SJSA1 (cell line): ENCODE measurements around the gene ACACA. TPM values are rescaled to one million over a fixed set of nuclear protein-coding genes. Genes with fewer than 3 reads are reported as not detected.
"Not testable (repeated sequence)": the region's sequence is repeated elsewhere in the genome, so short reads cannot be mapped to it uniquely, and the experiment has no call there.

ENCODE experiments used
- DNase-seq, 2 experiments: peaks; one replicate each; pipeline ENCODE4 v3.0.0-alpha.2; 2015 to 2020; ENCODE audit warnings: low spot score in 2 of 2, low read depth in 1 of 2
- H3K27ac ChIP-seq: fragments of 250-450 bp; sonication (Bioruptor Pico); 2 replicates; pipeline ENCODE4 v1.5.1; 2020; ENCODE audit warnings: mild to moderate bottlenecking, moderate library complexity
- H3K27me3 ChIP-seq: fragments of 250-450 bp; sonication (Bioruptor Pico); replicated peaks from 2 replicates; pipeline ENCODE4 v1.5.1; 2020; ENCODE audit warnings: mild to moderate bottlenecking, moderate library complexity
- H3K36me3 ChIP-seq: fragments of 250-450 bp; sonication (Bioruptor Pico); 2 replicates; pipeline ENCODE4 v1.5.1; 2020; ENCODE audit warnings: mild to moderate bottlenecking
- H3K4me1 ChIP-seq: fragments of 250-450 bp; sonication (Bioruptor Pico); replicated peaks from 2 replicates; pipeline ENCODE4 v1.6.1; 2021; ENCODE audit warnings: mild to moderate bottlenecking
- H3K4me3 ChIP-seq: fragments of 250-450 bp; sonication (Bioruptor Pico); 2 replicates; pipeline ENCODE4 v1.5.1; 2020; ENCODE audit warnings: mild to moderate bottlenecking
- H3K9me3 ChIP-seq: fragments of 250-450 bp; sonication (Bioruptor Pico); replicated peaks from 2 replicates; pipeline ENCODE4 v1.5.1; 2020; ENCODE audit warnings: mild to moderate bottlenecking
- total RNA-seq: library from RNA; depleted of rRNA; stranded (reverse); fragments of >200 nt; shearing (Covaris generic); gene quantifications from 2 replicates; pipeline ENCODE4 v1.2.3, GENCODE V29; 2014

The ACACA gene
- total RNA-seq, 1 experiment from 2014 or later, result 23.4 TPM

DNA sequence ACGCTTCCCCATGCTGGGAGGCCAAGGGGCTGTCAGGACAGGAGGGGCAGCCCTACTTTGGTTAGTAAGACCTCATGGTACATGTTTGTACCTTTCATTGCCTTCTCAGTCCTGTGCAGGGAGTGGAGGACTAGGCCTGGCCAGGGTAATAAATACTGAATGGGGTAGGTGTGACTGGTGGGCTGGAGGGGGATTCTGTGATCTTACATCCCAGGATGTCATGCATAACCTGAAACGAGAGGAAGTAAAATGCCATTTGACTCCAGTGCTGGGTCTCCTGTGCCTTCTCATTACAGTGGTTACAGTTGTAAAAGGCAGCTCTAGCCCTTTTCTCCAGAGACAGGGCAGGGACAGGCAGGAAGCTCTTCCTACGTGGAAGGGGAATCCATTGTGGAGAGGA is 319.7 kb downstream of the ACACA start:
- no peak overlapping the region for H3K27ac ChIP-seq
- no peak overlapping the region for H3K4me3 ChIP-seq
- H3K36me3 ChIP-seq, result peaks cover 19% of the 10 kb centered on the region
- H3K4me1 ChIP-seq, result no peaks in the 10 kb centered on the region
- no peaks in the 10 kb centered on the region for H3K27me3 ChIP-seq
- no peaks in the 10 kb centered on the region for H3K9me3 ChIP-seq
- DNase-seq, result no peak

GRCh38 chr17:37086334-37086733 is 320.3 kb downstream of the ACACA start:
- Histone ChIP-seq H3K27ac (no peak overlapping the region), H3K4me1 (no peaks in the 10 kb centered on the region), H3K27me3 (no peaks in the 10 kb centered on the region), H3K9me3 (no peaks in the 10 kb centered on the region), H3K4me3 (no peak overlapping the region), H3K36me3 (peaks cover 19% of the 10 kb centered on the region)
- no peak for DNase-seq

GRCh38 chr17:37084372-37084771 is 322.3 kb downstream of the ACACA start:
- Histone ChIP-seq H3K36me3 (peaks cover 16% of the 10 kb centered on the region), H3K27me3 (no peaks in the 10 kb centered on the region), H3K9me3 (no peaks in the 10 kb centered on the region), H3K27ac (no peak overlapping the region), H3K4me3 (no peak overlapping the region), H3K4me1 (no peaks in the 10 kb centered on the region)
- DNase-seq, result no peak

DNA sequence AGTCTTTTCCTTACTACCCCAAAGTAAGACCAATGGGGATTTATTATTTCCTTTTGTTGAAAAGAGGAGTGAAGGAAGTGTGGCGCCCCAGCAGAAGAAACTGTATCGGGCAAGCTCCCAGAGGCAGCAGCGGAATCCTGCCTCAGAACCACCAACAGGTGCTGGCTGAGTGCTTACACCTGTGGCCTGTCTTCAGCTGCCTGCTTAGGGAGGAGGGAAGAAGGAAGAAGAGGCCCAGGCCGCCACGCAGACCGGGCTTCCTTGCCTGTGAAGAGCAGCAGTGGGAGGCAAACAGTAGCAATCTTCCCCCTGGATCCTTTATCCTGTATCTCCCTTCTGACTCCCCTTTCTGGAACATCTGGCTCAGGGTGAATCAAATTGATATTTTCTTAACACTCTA is 323.2 kb downstream of the ACACA start:
- Histone ChIP-seq H3K4me3 (no peak overlapping the region), H3K9me3 (no peaks in the 10 kb centered on the region), H3K27me3 (no peaks in the 10 kb centered on the region), H3K36me3 (peaks cover 16% of the 10 kb centered on the region), H3K27ac (no peak overlapping the region), H3K4me1 (no peaks in the 10 kb centered on the region)
- DNase-seq, result no peak

- Histone ChIP-seq H3K27me3 (no peaks in the 10 kb centered on the region), H3K4me3 (no peak overlapping the region), H3K4me1 (no peaks in the 10 kb centered on the region), H3K9me3 (no peaks in the 10 kb centered on the region), H3K36me3 (peaks cover 16% of the 10 kb centered on the region), H3K27ac (no peak overlapping the region)
- no peak for DNase-seq
Measured at GRCh38 chr17:37082985-37083384, 323.7 kb downstream of the ACACA start.

DNA sequence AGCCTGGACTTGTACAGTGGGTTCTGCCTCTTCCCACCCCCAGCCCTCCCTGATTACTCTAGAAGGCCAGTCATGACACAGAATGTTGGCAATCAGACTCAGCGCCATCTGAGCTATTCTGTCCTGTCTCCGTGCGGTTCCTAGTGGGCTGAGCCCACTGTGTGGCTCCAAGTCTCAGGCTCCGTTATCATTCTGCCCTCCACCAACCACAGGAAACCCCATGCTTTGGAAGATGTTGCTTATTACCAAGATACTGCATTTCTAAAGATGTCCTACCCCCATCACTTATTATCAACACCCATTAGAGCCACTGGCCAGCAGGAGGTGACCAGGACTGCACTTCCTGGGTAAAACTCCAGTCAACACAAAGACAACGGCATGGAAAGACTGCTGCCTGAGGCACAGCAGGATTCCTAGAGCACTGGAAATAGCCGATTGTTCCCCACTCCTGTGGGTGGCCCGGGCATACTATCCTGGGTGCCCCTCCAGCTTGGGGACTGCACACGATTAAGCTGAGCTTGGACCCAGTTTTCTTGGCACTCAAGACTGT is 324.2 kb downstream of the ACACA start:
- no peak overlapping the region for H3K4me3 ChIP-seq
- H3K9me3 ChIP-seq, result no peaks in the 10 kb centered on the region
- H3K27ac ChIP-seq, result no peak overlapping the region

GRCh38 chr17:37081287-37081686 is 325.3 kb downstream of the ACACA start:
- Histone ChIP-seq H3K36me3 (peaks cover 11% of the 10 kb centered on the region; the same call in 1 of the 2 replicates), H3K27ac (no peak overlapping the region), H3K27me3 (no peaks in the 10 kb centered on the region), H3K9me3 (no peaks in the 10 kb centered on the region), H3K4me1 (no peaks in the 10 kb centered on the region), H3K4me3 (no peak overlapping the region)
- DNase-seq, result no peak

More for the DNA sequence above, 324.2 kb downstream of the ACACA start:
- Histone ChIP-seq H3K4me1 (no peaks in the 10 kb centered on the region), H3K36me3 (peaks cover 16% of the 10 kb centered on the region), H3K27me3 (no peaks in the 10 kb centered on the region)
- DNase-seq, result no peak

GRCh38 chr17:37079735-37080134 is 326.9 kb downstream of the ACACA start:
- no peaks in the 10 kb centered on the region for H3K27me3 ChIP-seq
- no peak overlapping the region for H3K27ac ChIP-seq
- H3K4me1 ChIP-seq, result no peaks in the 10 kb centered on the region
- no peaks in the 10 kb centered on the region for H3K9me3 ChIP-seq
- H3K4me3 ChIP-seq, result no peak overlapping the region
- H3K36me3 ChIP-seq, result 0 out of 2 replicates have a peak, but pooled peaks cover under 1% of the 10 kb centered on the region
- no peak for DNase-seq

GRCh38 chr17:37079065-37079708 is 327.4 kb downstream of the ACACA start:
- Histone ChIP-seq H3K4me1 (no peaks in the 10 kb centered on the region), H3K27ac (no peak overlapping the region), H3K27me3 (no peaks in the 10 kb centered on the region), H3K9me3 (no peaks in the 10 kb centered on the region), H3K4me3 (no peak overlapping the region), H3K36me3 (no peaks in the 10 kb centered on the region)
- DNase-seq, result no peak

DNA sequence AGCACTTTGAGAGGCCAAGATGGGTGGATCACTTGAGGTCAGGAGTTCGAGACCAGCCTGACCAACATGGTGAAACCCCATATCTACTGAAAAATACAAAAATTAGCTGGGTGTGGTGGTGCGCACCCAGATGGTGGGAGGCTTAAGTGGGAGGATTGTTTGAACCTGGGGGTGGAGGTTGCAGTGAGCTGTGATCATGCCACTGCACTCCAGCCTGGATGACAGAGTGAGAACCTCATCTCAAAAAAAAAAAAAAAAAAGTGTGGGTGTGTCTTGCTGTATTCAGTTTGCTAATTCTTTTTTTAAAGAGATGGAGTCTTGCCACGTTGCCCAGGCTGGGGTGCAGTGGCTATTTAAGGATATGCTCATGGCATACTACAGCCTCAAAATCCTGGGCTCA is 333.2 kb downstream of the ACACA start:
- H3K4me1 ChIP-seq, H3K27ac ChIP-seq, H3K27me3 ChIP-seq, H3K4me3 ChIP-seq, DNase-seq, H3K36me3 ChIP-seq, H3K9me3 ChIP-seq: not testable (repeated sequence)

DNA sequence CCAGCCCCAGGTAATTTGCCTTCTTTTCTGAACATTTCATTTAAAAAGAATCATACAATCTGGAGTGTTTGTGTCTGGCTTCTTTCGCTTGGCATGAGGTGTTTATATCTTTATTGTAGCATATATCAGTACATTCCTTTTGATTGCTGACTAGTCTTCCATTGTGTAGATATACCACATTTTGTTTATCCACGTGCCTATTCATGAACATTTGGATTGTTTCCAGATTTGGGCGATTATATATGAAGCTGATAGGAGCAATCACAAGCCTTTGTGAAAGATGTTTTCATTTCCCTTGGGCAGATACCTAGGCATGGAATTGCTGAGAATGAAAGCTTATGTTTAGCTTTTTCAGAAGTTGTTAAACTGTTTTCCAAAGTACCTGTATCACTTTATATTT is 337.5 kb downstream of the ACACA start:
- H3K36me3 ChIP-seq, result no peaks in the 10 kb centered on the region
- no peaks in the 10 kb centered on the region for H3K27me3 ChIP-seq
- no peak overlapping the region for H3K27ac ChIP-seq
- H3K9me3 ChIP-seq, result no peaks in the 10 kb centered on the region
- DNase-seq, result no peak
- H3K4me1 ChIP-seq, result peaks cover 8% of the 10 kb centered on the region; the same call in 1 of the 2 replicates
- no peak overlapping the region for H3K4me3 ChIP-seq

DNA sequence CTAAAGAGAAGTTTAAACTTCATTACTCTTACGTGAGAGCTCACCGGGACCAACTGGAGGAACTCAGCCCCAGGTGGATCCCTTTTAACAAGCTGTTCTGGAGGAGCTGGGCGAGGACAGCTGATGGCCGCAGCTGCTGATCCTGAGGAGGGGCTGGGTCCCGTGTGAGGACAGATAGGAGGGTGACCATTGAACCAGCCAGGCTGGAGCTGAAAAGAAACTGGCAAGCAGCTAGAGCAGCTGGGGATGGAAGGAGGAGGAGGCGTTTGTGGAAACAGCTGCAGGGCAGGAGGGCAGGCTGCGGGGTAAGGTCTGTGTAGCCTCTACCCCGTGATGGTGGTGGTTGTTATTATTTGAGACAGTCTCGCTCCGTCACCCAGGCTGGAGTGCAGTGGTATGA is 338.4 kb downstream of the ACACA start:
- Histone ChIP-seq H3K27me3 (no peaks in the 10 kb centered on the region), H3K4me3 (no peak overlapping the region), H3K36me3 (no peaks in the 10 kb centered on the region), H3K27ac (no peak overlapping the region), H3K9me3 (no peaks in the 10 kb centered on the region), H3K4me1 (peaks cover 8% of the 10 kb centered on the region; the same call in 1 of the 2 replicates)
- no peak for DNase-seq

- no peak overlapping the region for H3K27ac ChIP-seq
- peak; percentile 31 to 69 for DNase-seq
- no peaks in the 10 kb centered on the region for H3K36me3 ChIP-seq
- H3K4me3 ChIP-seq, result no peak overlapping the region
- peaks cover 8% of the 10 kb centered on the region; the same call in 1 of the 2 replicates for H3K4me1 ChIP-seq
- H3K27me3 ChIP-seq, result no peaks in the 10 kb centered on the region
- H3K9me3 ChIP-seq, result no peaks in the 10 kb centered on the region
Measured at GRCh38 chr17:37067555-37068111, 339.0 kb downstream of the ACACA start.
